ENCODE data around the gene ABHD16B. TPM values are rescaled to one million over a fixed set of nuclear protein-coding genes. Genes with fewer than 3 reads are reported as not detected.
"Not testable (repeated sequence)": the region's sequence is repeated elsewhere in the genome, so short reads cannot be mapped to it uniquely, and the experiment has no call there.

The ABHD16B gene
- total RNA-seq, 1 experiment from 2014 or later, result 0.24 TPM

- Mint-ChIP-seq H3K9me3 (ENCODE audit: low read depth, unreplicated experiment) (no peaks in the 10 kb centered on the region), H3K27ac (ENCODE audit: unreplicated experiment) (peak overlapping the region; percentile 92), H3K4me3 (ENCODE audit: low read depth, unreplicated experiment) (peak overlapping the region; percentile 100), H3K27me3 (ENCODE audit: unreplicated experiment) (peaks cover 6% of the 10 kb centered on the region), H3K36me3 (ENCODE audit: insufficient read depth, unreplicated experiment) (peaks cover 92% of the 10 kb centered on the region), H3K4me1 (ENCODE audit: low read depth, unreplicated experiment) (peaks cover 29% of the 10 kb centered on the region)
- BruUV-seq (replicated peaks), result no TSS peak
- no peak for DNase-seq
- intact Hi-C loops (cut with micrococcal nuclease; ENCODE audit: unreplicated experiment), result loop anchor here (10.0 kb wide), 1 partner anchor 148 kb away; no protein-coding TSS in a partner anchor
- CTCF ChIA-PET, result interaction anchor here (0.9 to 2.7 kb wide), 9 partner anchors 15 to 325 kb away, joined by 3 to 12 read pairs (median 7); partner anchors contain the start of genes ARFRP1, PTK6 and ZGPAT
- no peak for TF ChIP-seq CTCF (IDR thresholded peaks at IDR 0.05; ENCODE audit: unreplicated experiment)
Observed at GRCh38 chr20:63863021-63863797, 1.9 kb downstream of the ABHD16B start.

DNA sequence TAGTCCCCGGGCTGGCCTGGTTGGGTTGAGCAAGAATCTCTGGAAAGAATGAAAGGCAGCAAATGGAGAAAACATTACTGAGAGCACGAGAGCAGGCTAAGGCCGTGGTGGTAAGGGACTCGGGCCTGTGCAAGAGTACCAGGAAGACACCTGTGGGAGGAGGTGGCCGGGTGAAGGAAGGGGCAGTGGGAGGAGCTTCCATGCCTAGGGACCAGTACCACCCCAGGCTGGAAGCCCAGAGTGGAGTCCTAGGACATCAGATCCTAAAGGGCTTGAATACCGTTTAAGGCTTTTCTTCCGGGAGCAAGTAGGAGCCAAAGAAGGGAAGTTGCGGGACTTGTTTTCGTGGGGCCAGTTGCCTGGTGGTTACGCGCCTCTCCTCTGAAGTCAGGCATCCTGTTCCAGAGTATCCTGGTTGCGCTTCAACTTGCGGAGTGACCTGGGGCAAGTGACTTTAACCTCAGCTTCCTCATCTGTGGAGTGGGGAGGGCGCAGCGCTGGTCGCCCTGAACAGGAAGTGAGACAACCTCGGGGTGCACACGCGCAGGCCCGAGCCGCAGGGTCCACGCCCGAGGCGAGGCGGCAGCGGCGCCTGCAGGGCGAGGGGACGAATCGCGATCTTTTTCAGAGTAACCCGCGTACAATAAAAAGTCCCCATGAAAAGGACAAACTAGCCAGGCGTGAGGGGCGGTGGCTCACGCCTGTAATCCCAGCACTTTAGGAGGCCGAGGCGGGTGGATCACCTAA, 2.7 kb downstream of the ABHD16B start:
- peak overlapping the region; percentile 92 for H3K27ac Mint-ChIP-seq (ENCODE audit: unreplicated experiment)
- peaks cover 21% of the 10 kb centered on the region for H3K4me1 Mint-ChIP-seq (ENCODE audit: low read depth, unreplicated experiment)
- TSS peak; percentile 56 for BruUV-seq (replicated peaks)
- CTCF ChIA-PET, result interaction anchor here (0.9 to 2.7 kb wide), 11 partner anchors 14 to 326 kb away, joined by 3 to 12 read pairs (median 4); partner anchors contain the start of genes ARFRP1, PRPF6, PTK6 and ZGPAT
- H3K36me3 Mint-ChIP-seq (ENCODE audit: insufficient read depth, unreplicated experiment), result peaks cover 92% of the 10 kb centered on the region
- H3K27me3 Mint-ChIP-seq (ENCODE audit: unreplicated experiment), result no peaks in the 10 kb centered on the region
- peak; percentile 90 for DNase-seq
- intact Hi-C loops (cut with micrococcal nuclease; ENCODE audit: unreplicated experiment), result loop anchor here (2.0 to 10.0 kb wide), 3 partner anchors 77 to 325 kb away; no protein-coding TSS in a partner anchor
- TF ChIP-seq CTCF (IDR thresholded peaks at IDR 0.05; ENCODE audit: unreplicated experiment), result peak; percentile 42
- peak overlapping the region; percentile 100 for H3K4me3 Mint-ChIP-seq (ENCODE audit: low read depth, unreplicated experiment)
- H3K9me3 Mint-ChIP-seq (ENCODE audit: low read depth, unreplicated experiment), result no peaks in the 10 kb centered on the region

- Mint-ChIP-seq H3K4me3 (ENCODE audit: low read depth, unreplicated experiment) (peak overlapping the region; percentile 100), H3K27me3 (ENCODE audit: unreplicated experiment) (no peaks in the 10 kb centered on the region), H3K36me3 (ENCODE audit: insufficient read depth, unreplicated experiment) (peaks cover 92% of the 10 kb centered on the region), H3K9me3 (ENCODE audit: low read depth, unreplicated experiment) (no peaks in the 10 kb centered on the region), H3K27ac (ENCODE audit: unreplicated experiment) (peak overlapping the region; percentile 92), H3K4me1 (ENCODE audit: low read depth, unreplicated experiment) (peaks cover 19% of the 10 kb centered on the region)
- intact Hi-C loops (cut with micrococcal nuclease; ENCODE audit: unreplicated experiment), result loop anchor here (2.0 to 10.0 kb wide), 3 partner anchors 78 to 326 kb away; no protein-coding TSS in a partner anchor
- CTCF ChIA-PET, result interaction anchor here (0.8 to 2.7 kb wide), 16 partner anchors 9 to 327 kb away, joined by 3 to 12 read pairs (median 6); partner anchors contain the start of genes ARFRP1, PRPF6, PTK6 and UCKL1
- no TSS peak for BruUV-seq (replicated peaks)
- no peak for DNase-seq
- TF ChIP-seq CTCF (IDR thresholded peaks at IDR 0.05; ENCODE audit: unreplicated experiment), result no peak
Observed at GRCh38 chr20:63864545-63864977, 3.3 kb downstream of the ABHD16B start.

GRCh38 chr20:63864978-63865640, 3.8 kb downstream of the ABHD16B start, which contains the start of gene TPD52L2:
Gene TPD52L2, plus strand, starts transcription at chr20:63865270. Its CDS starts 96 bp downstream, at chr20:63865366.
- CTCF ChIA-PET, result interaction anchor here (0.6 to 2.7 kb wide), 16 partner anchors 9 to 328 kb away, joined by 3 to 10 read pairs (median 4); partner anchors contain the start of genes PRPF6, PTK6 and UCKL1
- no TSS peak for BruUV-seq (replicated peaks)
- Mint-ChIP-seq H3K4me1 (ENCODE audit: low read depth, unreplicated experiment) (peaks cover 19% of the 10 kb centered on the region), H3K27me3 (ENCODE audit: unreplicated experiment) (no peaks in the 10 kb centered on the region), H3K4me3 (ENCODE audit: low read depth, unreplicated experiment) (peak within 1 kb of the TSS; percentile 100), H3K27ac (ENCODE audit: unreplicated experiment) (peak within 1 kb of the TSS; percentile 92), H3K36me3 (ENCODE audit: insufficient read depth, unreplicated experiment) (peaks cover 96% of the 10 kb centered on the region), H3K9me3 (ENCODE audit: low read depth, unreplicated experiment) (no peaks in the 10 kb centered on the region)
- no peak for TF ChIP-seq CTCF (IDR thresholded peaks at IDR 0.05; ENCODE audit: unreplicated experiment)
- intact Hi-C loops (cut with micrococcal nuclease; ENCODE audit: unreplicated experiment), result loop anchor here (2.0 to 10.0 kb wide), 3 partner anchors 78 to 326 kb away; no protein-coding TSS in a partner anchor
- DNase-seq, result peak; percentile 100

DNA sequence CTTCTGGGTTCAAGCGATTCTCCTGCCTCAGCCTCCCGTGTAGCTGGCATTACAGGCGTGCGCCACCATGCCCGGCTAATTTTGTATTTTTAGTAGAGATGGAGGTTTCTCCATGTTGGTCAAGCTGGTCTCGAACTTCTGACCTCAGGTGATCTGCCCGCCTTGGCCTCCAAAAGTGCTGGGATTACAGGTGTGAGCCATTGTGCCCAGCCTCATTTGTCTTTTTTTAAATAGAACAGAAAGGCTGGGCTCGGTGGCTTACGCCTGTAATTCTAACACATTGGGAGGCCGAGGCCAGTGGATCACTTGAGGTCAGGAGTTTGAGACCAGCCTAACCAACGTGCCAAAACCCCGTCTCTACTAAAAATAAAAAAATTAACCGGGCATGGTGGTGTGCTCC, 5.7 kb downstream of the ABHD16B start:
- Mint-ChIP-seq H3K4me3 (ENCODE audit: low read depth, unreplicated experiment) (peak overlapping the region; percentile 100), H3K36me3 (ENCODE audit: insufficient read depth, unreplicated experiment) (peaks cover 100% of the 10 kb centered on the region), H3K4me1 (ENCODE audit: low read depth, unreplicated experiment) (peaks cover 14% of the 10 kb centered on the region)
- DNase-seq; H3K27me3 Mint-ChIP-seq (ENCODE audit: unreplicated experiment); BruUV-seq (replicated peaks); CTCF ChIA-PET; H3K9me3 Mint-ChIP-seq (ENCODE audit: low read depth, unreplicated experiment); H3K27ac Mint-ChIP-seq (ENCODE audit: unreplicated experiment): not testable (repeated sequence)
- intact Hi-C loops (cut with micrococcal nuclease; ENCODE audit: unreplicated experiment), result loop anchor here (10.0 kb wide), 1 partner anchor 152 kb away; no protein-coding TSS in a partner anchor

Data from Calu3 (cell line).